Fibroblast of mammary gland (primary cell): Measurements from ENCODE around the gene PRAME.
"Not testable (repeated sequence)": the region's sequence is repeated elsewhere in the genome, so short reads cannot be mapped to it uniquely, and the experiment has no call there.

Experiments used
- DNase-seq: peaks from one replicate; pipeline ENCODE4 v3.0.0-alpha.2; 2010; ENCODE audit warnings: low read depth
- H3K4me3 ChIP-seq: 2 replicates; pipeline ENCODE4 v1.5.1; 2011; ENCODE audit warnings: low read depth, mild to moderate bottlenecking, low read length, moderate library complexity; ENCODE audit not compliant: control insufficient read depth
- TF ChIP-seq, protein P1 (sequence below): conservative IDR thresholded peaks from 2 replicates; pipeline ENCODE4 v1.5.1; 2011; ENCODE audit warnings: low read depth, low read length, inconsistent platforms; ENCODE audit not compliant: control insufficient read depth, insufficient read depth

Gene PRAME

DNA sequence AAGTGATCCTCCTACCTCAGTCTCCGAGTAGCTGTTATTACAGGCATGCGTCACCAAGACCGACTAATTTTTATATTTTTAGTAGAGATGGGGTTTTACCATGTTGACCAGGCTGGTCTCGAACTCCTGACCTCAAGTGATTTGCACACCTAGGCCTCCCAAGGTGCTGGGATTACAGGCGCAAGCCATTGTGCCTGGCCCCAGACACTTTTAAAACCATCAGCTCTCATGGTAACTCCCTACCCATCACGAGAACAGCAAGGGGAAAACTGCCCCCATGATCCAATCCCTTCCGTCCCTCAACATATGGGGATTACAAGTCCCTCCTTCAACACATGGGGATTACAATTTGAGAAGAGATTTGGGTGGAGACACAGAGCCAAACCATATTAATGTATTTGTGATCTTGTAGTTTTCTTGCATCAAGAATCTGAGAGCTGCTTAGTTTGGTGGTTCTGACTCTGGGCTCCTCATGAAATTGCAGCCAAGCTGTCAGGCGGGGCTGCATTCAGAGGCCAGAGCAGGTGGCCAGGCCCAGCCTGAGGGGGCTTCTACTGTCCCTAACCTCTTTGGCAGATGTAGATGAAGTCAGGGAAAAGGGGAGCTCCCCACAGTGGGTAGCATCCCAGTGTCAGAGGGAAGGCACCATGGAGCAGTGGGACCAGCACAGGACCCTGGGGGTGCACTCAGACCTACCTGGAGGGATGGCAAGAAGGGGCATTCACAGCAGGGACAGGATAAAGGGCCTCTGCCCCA, 31.2 kb upstream of the PRAME start:
- TF ChIP-seq, protein P1, sequence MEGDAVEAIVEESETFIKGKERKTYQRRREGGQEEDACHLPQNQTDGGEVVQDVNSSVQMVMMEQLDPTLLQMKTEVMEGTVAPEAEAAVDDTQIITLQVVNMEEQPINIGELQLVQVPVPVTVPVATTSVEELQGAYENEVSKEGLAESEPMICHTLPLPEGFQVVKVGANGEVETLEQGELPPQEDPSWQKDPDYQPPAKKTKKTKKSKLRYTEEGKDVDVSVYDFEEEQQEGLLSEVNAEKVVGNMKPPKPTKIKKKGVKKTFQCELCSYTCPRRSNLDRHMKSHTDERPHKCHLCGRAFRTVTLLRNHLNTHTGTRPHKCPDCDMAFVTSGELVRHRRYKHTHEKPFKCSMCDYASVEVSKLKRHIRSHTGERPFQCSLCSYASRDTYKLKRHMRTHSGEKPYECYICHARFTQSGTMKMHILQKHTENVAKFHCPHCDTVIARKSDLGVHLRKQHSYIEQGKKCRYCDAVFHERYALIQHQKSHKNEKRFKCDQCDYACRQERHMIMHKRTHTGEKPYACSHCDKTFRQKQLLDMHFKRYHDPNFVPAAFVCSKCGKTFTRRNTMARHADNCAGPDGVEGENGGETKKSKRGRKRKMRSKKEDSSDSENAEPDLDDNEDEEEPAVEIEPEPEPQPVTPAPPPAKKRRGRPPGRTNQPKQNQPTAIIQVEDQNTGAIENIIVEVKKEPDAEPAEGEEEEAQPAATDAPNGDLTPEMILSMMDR: no peak
- DNase-seq: no peak
- H3K4me3 ChIP-seq: no peak overlapping the region

GRCh38 chr22:22588485-22589164, 29.6 kb upstream of the PRAME start:
- no peak overlapping the region for H3K4me3 ChIP-seq
- no peak for DNase-seq
- TF ChIP-seq, protein P1: no peak

- no peak for DNase-seq
- TF ChIP-seq, protein P1: no peak
- H3K4me3 ChIP-seq: no peak overlapping the region
These were observed 28.6 kb upstream of the PRAME start for GRCh38 chr22:22587577-22588188.

- DNase-seq: no peak
- TF ChIP-seq, protein P1: no peak
- no peak overlapping the region for H3K4me3 ChIP-seq
These were observed 25.7 kb upstream of the PRAME start for GRCh38 chr22:22584722-22585121.

- TF ChIP-seq, protein P1: no peak
- no peak for DNase-seq
- H3K4me3 ChIP-seq: no peak overlapping the region
These were observed 24.0 kb upstream of the PRAME start for GRCh38 chr22:22583030-22583429.

DNA sequence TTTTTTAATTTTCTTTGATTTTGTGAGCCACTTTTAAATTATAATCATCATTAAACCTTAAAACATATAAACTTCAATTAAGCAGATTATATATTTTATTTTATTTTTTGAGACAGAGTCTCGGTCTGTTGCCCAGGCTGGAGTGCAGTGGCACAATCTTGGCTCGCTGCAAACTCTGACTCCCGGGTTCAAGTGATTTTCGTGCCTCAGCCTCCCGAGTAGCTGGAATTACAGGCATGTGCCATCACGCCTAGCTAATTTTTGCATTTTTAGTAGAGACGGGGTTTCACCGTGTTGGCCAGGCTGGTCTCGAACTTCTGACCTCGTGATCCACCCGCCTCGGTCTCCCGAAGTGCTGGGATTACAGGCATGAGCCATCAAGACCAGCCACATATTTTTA, 22.5 kb upstream of the PRAME start:
- DNase-seq, H3K4me3 ChIP-seq: not testable (repeated sequence)
